ENCODE results near the gene CCNY. TPM values are rescaled to one million over a fixed set of nuclear protein-coding genes. Genes with fewer than 3 reads are reported as not detected.

Gene CCNY
- total and polyA plus RNA-seq, 2 experiments from 2014 or later = 51.5 to 55.8 TPM

DNA sequence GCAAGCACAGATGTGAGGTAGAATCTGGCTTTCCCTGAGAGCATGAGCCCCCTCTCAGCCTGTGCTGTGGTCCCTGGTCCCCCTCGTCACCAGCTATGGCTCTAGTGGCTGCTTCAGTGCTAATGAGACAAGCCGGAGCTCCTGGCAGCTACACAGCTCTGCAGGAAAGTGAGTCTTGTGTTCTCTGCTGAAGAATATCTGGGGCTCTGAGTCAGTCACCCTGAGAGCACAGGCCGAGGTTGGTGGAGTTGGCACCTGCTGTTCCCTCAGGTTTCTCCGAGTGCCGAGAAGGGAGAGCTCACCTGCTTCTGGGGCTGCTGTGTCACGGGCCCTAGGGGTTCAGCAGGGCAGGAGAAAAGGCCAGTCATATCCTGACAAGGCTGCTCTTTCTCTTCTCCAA is 231.6 kb downstream of the CCNY start:
- no peak overlapping the region for H2AFZ ChIP-seq
- WGBS (ENCODE audit: low lambda C conversion rate, missing lambda C conversion rate) = 98% methylated on average over 6 of the region's 6 CpGs
- no peaks in the 10 kb centered on the region for H4K20me1 ChIP-seq (ENCODE audit: insufficient read depth, poor library complexity, severe bottlenecking)
- no peak overlapping the region for H3K4me2 ChIP-seq
- DNase-seq (ENCODE audit: low spot score) = no peak
- H3K9me2 ChIP-seq (replicated peaks; ENCODE audit: insufficient read depth) = no peaks in the 10 kb centered on the region
- no peaks in the 10 kb centered on the region for H3K79me2 ChIP-seq
- H3K27ac ChIP-seq = no peak overlapping the region
- TF ChIP-seq EZH2 (IDR thresholded peaks at IDR 0.05; ENCODE audit: borderline replicate concordance) = no peak
- TF ChIP-seq EZH2phosphoT487 (IDR thresholded peaks at IDR 0.05; ENCODE audit: low read depth, severe bottlenecking, unreplicated experiment) = no peak
- no peak for TF ChIP-seq CTCF (IDR thresholded peaks at IDR 0.05; ENCODE audit: poor library complexity)
- no peaks in the 10 kb centered on the region for H3K36me3 ChIP-seq (replicated peaks; ENCODE audit: insufficient read depth, low read depth)
- no peak overlapping the region for H3K4me3 ChIP-seq
- H3K4me1 ChIP-seq (ENCODE audit: insufficient read depth) = no peaks in the 10 kb centered on the region
- no peaks in the 10 kb centered on the region for H3K27me3 ChIP-seq
- no peaks in the 10 kb centered on the region for H3K9me3 ChIP-seq (ENCODE audit: low read depth)

GRCh38 chr10:35568483-35569015 is 232.2 kb downstream of the CCNY start:
- H3K9me2 ChIP-seq (replicated peaks; ENCODE audit: insufficient read depth) = no peaks in the 10 kb centered on the region
- H3K27ac ChIP-seq = no peak overlapping the region
- H4K20me1 ChIP-seq (ENCODE audit: insufficient read depth, poor library complexity, severe bottlenecking) = no peaks in the 10 kb centered on the region
- H3K4me2 ChIP-seq = no peak overlapping the region
- TF ChIP-seq EZH2phosphoT487 (IDR thresholded peaks at IDR 0.05; ENCODE audit: low read depth, severe bottlenecking, unreplicated experiment) (no peak), EZH2 (IDR thresholded peaks at IDR 0.05; ENCODE audit: borderline replicate concordance) (no peak), CTCF (IDR thresholded peaks at IDR 0.05; ENCODE audit: poor library complexity) (no peak)
- 95% methylated on average over 20 of the region's 20 CpGs for WGBS (ENCODE audit: low lambda C conversion rate, missing lambda C conversion rate)
- H3K36me3 ChIP-seq (replicated peaks; ENCODE audit: insufficient read depth, low read depth) = no peaks in the 10 kb centered on the region
- H3K27me3 ChIP-seq = no peaks in the 10 kb centered on the region
- H3K9me3 ChIP-seq (ENCODE audit: low read depth) = no peaks in the 10 kb centered on the region
- no peaks in the 10 kb centered on the region for H3K79me2 ChIP-seq
- H3K4me1 ChIP-seq (ENCODE audit: insufficient read depth) = no peaks in the 10 kb centered on the region
- no peak overlapping the region for H3K4me3 ChIP-seq
- no peak for DNase-seq (ENCODE audit: low spot score)
- H2AFZ ChIP-seq = no peak overlapping the region

DNA sequence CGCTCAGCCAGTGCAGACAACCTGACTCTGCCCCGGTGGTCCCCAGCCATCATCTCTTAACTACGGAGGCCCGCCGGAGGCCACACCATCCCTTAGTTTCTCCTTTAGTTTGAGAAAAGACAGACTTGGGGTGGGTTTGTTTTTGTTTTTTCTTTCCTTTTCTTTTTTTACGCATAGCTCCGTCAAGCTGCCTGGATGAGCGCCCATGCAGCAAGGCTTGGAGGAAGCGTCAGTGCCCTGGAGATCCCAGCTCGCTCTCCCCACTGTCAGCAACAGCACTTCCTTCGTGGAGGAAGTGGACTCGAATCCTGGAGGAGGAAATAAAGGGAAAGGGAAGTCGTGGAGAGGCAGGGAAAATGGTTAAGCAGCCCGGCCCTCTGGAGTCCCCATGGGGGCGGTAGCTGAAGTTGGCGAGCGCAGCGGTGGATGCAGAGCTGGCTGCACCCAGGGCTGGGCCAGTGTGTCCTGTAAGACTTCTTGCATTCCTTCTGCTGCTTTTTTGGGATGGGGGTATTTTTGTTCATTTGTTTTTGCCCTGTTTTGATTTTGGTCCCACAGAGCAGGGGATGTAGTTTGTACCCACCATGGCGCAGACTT is 232.9 kb downstream of the CCNY start:
- Histone ChIP-seq H3K27ac (no peak overlapping the region), H3K4me3 (no peak overlapping the region), H3K27me3 (no peaks in the 10 kb centered on the region), H3K36me3 (replicated peaks; ENCODE audit: insufficient read depth, low read depth) (no peaks in the 10 kb centered on the region), H2AFZ (no peak overlapping the region), H3K4me2 (no peak overlapping the region), H3K79me2 (no peaks in the 10 kb centered on the region), H3K9me2 (replicated peaks; ENCODE audit: insufficient read depth) (no peaks in the 10 kb centered on the region), H4K20me1 (ENCODE audit: insufficient read depth, poor library complexity, severe bottlenecking) (no peaks in the 10 kb centered on the region), H3K9me3 (ENCODE audit: low read depth) (no peaks in the 10 kb centered on the region), H3K4me1 (ENCODE audit: insufficient read depth) (no peaks in the 10 kb centered on the region)
- WGBS (ENCODE audit: low lambda C conversion rate, missing lambda C conversion rate) = 95% methylated on average over 19 of the region's 19 CpGs
- DNase-seq (ENCODE audit: low spot score) = no peak
- TF ChIP-seq EZH2 (IDR thresholded peaks at IDR 0.05; ENCODE audit: borderline replicate concordance) (no peak), CTCF (IDR thresholded peaks at IDR 0.05; ENCODE audit: poor library complexity) (no peak), EZH2phosphoT487 (IDR thresholded peaks at IDR 0.05; ENCODE audit: low read depth, severe bottlenecking, unreplicated experiment) (no peak)

Data from hepatocyte (in vitro differentiated cells).